ENCODE data around the gene ITGAE.

The ITGAE gene

DNA sequence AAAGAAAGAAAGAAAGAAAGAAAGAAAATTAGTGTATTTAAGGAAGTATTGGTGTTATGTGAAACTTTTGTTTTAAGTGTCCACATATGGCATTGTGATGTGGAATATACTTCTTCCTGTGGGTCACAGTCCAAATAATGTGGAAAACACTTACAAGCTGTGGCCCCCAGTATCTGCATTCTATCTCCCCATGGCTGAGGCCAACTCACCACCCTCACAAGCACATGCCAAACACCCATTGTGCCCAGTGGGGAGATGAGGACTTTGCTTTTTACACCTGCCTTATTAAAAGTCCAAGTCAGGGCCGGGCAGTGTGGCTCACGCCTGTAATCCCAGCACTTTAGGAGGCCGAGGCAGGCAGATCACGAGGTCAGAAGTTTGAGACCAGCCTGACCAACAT lies 101.0 kb downstream of the ITGAE start:
- Histone ChIP-seq H3K79me2 (no peaks in the 10 kb centered on the region), H3K9me3 (ENCODE audit: control insufficient read depth, low read length) (no peaks in the 10 kb centered on the region), H3K27me3 (ENCODE audit: control insufficient read depth, insufficient read depth, low read length) (no peaks in the 10 kb centered on the region), H3K4me3 (ENCODE audit: low read depth, low read length) (no peak overlapping the region), H3K4me2 (ENCODE audit: low read length) (no peak overlapping the region), H2AFZ (no peak overlapping the region), H3K9ac (no peak overlapping the region), H3K36me3 (ENCODE audit: control insufficient read depth, insufficient read depth, low read length) (no peaks in the 10 kb centered on the region), H3K27ac (no peak overlapping the region), H3K4me1 (no peaks in the 10 kb centered on the region)
- TF ChIP-seq, protein P1, sequence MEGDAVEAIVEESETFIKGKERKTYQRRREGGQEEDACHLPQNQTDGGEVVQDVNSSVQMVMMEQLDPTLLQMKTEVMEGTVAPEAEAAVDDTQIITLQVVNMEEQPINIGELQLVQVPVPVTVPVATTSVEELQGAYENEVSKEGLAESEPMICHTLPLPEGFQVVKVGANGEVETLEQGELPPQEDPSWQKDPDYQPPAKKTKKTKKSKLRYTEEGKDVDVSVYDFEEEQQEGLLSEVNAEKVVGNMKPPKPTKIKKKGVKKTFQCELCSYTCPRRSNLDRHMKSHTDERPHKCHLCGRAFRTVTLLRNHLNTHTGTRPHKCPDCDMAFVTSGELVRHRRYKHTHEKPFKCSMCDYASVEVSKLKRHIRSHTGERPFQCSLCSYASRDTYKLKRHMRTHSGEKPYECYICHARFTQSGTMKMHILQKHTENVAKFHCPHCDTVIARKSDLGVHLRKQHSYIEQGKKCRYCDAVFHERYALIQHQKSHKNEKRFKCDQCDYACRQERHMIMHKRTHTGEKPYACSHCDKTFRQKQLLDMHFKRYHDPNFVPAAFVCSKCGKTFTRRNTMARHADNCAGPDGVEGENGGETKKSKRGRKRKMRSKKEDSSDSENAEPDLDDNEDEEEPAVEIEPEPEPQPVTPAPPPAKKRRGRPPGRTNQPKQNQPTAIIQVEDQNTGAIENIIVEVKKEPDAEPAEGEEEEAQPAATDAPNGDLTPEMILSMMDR (IDR thresholded peaks at IDR 0.05): no peak

DNA sequence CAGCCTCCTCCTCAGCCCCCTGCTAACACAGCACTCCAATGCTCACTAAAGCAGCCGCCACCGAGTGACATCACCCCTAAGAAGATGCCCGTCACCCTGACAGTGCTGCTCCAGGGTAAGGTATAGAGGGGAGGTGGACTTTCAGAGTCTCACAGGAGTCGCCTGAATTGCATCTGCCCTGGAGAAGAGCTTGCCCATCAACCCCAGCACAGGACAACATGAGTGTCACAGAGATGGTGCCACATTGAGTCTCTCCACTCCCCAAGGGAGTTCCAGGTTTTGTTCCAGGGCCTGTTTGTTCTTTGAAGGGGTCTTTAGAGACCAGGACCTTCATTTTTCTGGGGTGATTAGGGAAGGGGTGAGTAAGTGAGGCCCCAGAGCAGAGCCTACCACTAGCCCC lies 102.8 kb downstream of the ITGAE start:
- Histone ChIP-seq H3K4me2 (ENCODE audit: low read length) (no peak overlapping the region), H3K36me3 (ENCODE audit: control insufficient read depth, insufficient read depth, low read length) (no peaks in the 10 kb centered on the region), H3K9ac (no peak overlapping the region), H3K27me3 (ENCODE audit: control insufficient read depth, insufficient read depth, low read length) (no peaks in the 10 kb centered on the region), H3K4me1 (peaks cover 3% of the 10 kb centered on the region), H3K79me2 (peaks cover 3% of the 10 kb centered on the region), H2AFZ (no peak overlapping the region), H3K4me3 (ENCODE audit: low read depth, low read length) (no peak overlapping the region), H3K27ac (no peak overlapping the region), H3K9me3 (ENCODE audit: control insufficient read depth, low read length) (no peaks in the 10 kb centered on the region)
- TF ChIP-seq, protein P1 (IDR thresholded peaks at IDR 0.05): no peak

DNA sequence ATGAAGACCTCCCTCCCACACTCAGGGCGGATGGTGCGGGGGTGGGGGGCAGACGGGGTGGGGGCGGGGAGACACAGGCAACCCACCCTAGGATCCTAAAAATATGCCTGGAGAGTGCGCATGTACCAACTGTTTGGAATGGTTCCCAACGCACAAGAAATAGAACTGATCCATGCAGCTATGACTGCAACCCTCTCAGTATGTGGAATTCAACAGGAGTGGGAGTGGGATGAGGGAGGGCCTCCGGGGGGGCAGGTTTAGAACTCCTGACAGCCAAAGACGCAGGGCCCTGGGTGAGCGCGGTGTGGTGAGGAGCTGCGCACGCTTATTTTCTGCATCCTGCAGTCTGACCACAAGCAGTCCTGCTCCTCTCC lies 103.9 kb downstream of the ITGAE start:
- H3K27me3 ChIP-seq (ENCODE audit: control insufficient read depth, insufficient read depth, low read length): no peaks in the 10 kb centered on the region
- TF ChIP-seq, protein P1 (IDR thresholded peaks at IDR 0.05): no peak
- H3K4me3 ChIP-seq (ENCODE audit: low read depth, low read length): no peak overlapping the region
- H3K9ac ChIP-seq: no peak overlapping the region
- no peak overlapping the region for H3K27ac ChIP-seq
- no peak overlapping the region for H2AFZ ChIP-seq
- H3K4me1 ChIP-seq: peaks cover 3% of the 10 kb centered on the region
- no peak overlapping the region for H3K4me2 ChIP-seq (ENCODE audit: low read length)
- H3K36me3 ChIP-seq (ENCODE audit: control insufficient read depth, insufficient read depth, low read length): no peaks in the 10 kb centered on the region
- no peaks in the 10 kb centered on the region for H3K9me3 ChIP-seq (ENCODE audit: control insufficient read depth, low read length)
- H3K79me2 ChIP-seq: peaks cover 6% of the 10 kb centered on the region

DNA sequence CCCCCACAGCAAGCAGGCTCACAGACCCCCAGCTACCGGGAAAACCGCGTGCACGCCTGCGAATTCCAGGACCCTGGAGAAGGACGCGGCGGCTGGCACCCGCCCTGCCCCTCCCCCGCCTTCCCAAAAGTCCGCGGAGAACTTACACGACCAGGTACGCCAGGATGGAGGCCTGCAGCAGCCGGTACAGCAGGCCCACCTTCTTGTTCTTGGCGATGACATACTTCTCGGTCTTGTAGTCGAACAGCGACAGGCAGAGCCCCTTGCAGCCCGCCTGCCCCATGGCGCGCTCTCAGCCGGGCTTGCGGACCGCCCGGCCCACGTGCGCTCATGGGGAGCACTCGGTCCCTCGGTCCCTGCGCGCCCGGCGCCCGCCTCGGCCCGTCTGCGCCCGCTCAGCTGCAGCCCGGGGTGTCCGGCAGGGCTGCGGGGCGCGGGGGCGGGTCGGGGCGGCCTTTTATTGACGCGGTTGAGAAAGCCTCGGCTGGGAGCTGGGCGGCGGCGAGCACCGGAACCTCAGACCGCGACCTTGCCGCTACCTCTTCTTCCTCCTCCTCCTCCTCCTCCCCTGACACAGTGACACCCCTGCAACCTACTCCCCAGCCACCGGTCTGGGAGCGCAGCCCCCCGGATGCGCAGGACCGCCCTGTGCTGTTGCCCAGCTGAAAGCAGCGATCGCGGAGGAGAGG lies 105.1 kb downstream of the ITGAE start, which contains the start of gene P2RX5:
Gene P2RX5 (minus strand): TSS at position 433 of the 689 bp plus-strand sequence. CDS start 150 bp downstream, at position 283.
- peak within 1 kb of the TSS; percentile 92 for H3K4me2 ChIP-seq (ENCODE audit: low read length)
- H3K27me3 ChIP-seq (ENCODE audit: control insufficient read depth, insufficient read depth, low read length): no peaks in the 10 kb centered on the region
- peak within 1 kb of the TSS; percentile 44 for H3K4me3 ChIP-seq (ENCODE audit: low read depth, low read length)
- no peak within 1 kb of the TSS for H3K27ac ChIP-seq
- peak within 1 kb of the TSS; percentile 15 for H3K9ac ChIP-seq
- TF ChIP-seq, protein P1 (IDR thresholded peaks at IDR 0.05): no peak
- H2AFZ ChIP-seq: peak within 1 kb of the TSS; percentile 89
- H3K9me3 ChIP-seq (ENCODE audit: control insufficient read depth, low read length): no peaks in the 10 kb centered on the region
- no peaks in the 10 kb centered on the region for H3K36me3 ChIP-seq (ENCODE audit: control insufficient read depth, insufficient read depth, low read length)
- peaks cover 10% of the 10 kb centered on the region for H3K79me2 ChIP-seq
- H3K4me1 ChIP-seq: peaks cover 3% of the 10 kb centered on the region
